Measurements from ENCODE around the gene CBR4. TPM values are rescaled to one million over a fixed set of nuclear protein-coding genes. Genes with fewer than 3 reads are reported as not detected.
"Not testable (repeated sequence)": the region's sequence is repeated elsewhere in the genome, so short reads cannot be mapped to it uniquely, and the experiment has no call there.

CBR4 gene
- polyA plus RNA-seq, 2 donors = 6.1 to 7.7 TPM

DNA sequence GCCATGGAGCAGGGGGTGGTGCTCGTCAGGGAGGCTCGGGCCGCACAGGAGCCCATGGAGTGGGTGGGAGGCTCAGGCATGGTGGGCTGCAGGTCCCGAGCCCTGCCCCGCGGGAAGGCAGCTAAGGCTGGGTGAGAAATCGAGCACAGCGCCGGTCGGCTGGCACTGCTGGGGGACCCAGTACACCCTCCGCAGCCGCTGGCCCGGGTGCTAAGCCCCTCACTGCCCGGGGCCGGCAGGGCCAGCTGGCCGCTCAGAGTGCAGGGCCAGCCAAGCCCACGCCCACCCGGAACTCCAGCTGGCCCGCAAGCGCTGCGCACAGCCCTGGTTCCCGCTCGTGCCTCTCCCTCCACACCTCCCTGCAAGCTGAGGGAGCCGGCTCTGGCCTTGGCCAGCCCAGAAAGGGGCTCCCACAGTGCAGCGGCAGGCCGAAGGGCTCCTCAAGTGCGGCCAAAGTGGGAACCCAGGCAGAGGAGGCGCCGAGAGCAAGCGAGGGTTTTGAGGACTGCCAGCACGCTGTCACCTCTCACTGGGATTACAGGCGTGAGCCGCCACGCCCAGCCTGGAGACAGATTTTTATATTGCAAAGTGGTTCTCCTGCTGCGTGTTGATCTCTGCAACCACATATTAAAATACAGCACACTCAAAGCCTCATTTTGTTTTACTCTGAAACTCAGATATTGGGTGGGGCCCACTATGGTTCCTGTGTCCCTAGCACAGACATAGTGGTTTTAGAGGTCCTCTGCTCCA, 26.0 kb upstream of the CBR4 start:
- 97% methylated on average over 28 to 35 of the region's 35 CpGs for WGBS, 2 donors
- H3K4me1 ChIP-seq (ENCODE audit: control insufficient read depth in 2 of 2, insufficient read depth in 2 of 2, low read length in 1 of 2); H3K9me3 ChIP-seq (ENCODE audit: control insufficient read depth in 2 of 2, insufficient read depth in 1 of 2, low read depth in 1 of 2, low read length in 1 of 2); H3K4me3 ChIP-seq (ENCODE audit: low read depth in 1 of 2, low read length in 2 of 2); H3K36me3 ChIP-seq (ENCODE audit: control insufficient read depth in 2 of 2, insufficient read depth in 2 of 2, low read length in 1 of 2); H3K27me3 ChIP-seq (ENCODE audit: control insufficient read depth in 1 of 2, insufficient read depth in 2 of 2, low read length in 2 of 2); H3K27ac ChIP-seq (ENCODE audit: low read depth in 2 of 2, low read length in 1 of 2): not testable (repeated sequence)

DNA sequence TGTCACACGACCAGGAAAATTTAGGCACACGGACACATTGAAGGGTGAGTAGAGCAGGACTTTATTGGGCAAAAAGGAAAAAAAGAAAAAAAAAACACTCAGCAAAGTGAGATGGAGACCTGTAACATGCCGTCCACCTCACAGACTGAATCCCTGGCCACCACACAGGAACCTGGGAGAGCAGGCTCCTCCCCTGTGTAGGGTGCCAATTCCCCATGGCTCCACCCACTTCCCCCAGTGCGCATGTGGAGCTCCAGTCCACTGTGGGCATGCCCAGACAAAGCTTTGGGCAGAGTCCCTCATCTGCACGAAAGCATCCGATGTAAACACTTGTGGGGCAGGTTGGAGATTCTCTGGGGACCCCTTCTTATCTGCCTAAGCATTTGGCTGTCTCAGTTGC, 23.6 kb upstream of the CBR4 start:
- H3K27me3 ChIP-seq (ENCODE audit: control insufficient read depth in 1 of 2, insufficient read depth in 2 of 2, low read length in 2 of 2) = no peaks in the 10 kb centered on the region
- no peaks in the 10 kb centered on the region for H3K4me1 ChIP-seq (ENCODE audit: control insufficient read depth in 2 of 2, insufficient read depth in 2 of 2, low read length in 1 of 2)

DNA sequence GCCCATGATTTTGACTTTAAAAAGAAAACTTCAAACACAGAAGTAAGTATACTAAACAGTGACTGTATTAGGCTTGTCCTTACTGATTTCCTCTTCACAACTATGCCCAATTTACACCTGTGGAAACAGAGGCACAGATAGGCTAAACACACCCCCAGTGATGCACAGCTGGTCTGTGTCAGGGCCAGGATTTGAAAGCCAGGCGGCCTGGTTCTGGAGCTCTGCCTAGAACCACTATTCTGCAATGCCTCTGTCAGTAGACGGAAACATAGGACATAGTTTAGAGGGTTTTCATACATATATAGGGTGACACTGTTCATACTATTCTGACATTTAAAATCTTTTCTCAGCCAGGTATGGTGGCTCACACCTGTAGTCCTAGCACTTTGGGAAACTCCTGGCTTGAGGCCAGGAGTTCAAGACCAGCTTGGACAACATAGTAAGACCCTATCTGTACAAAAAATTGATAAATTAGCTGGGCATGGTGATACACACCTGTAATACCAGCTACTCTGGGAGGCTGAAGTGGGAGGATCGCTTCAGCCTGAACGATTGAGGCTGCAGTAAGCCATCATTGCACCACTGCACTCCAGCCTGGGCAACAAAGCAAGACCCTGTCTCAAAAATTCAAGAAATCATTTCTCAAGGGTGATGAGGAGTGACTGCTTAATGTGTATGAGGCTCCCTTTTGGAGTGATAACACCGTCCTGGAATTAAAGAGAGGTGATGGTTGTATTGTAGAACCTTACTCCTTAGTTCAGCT, 23.0 kb upstream of the CBR4 start:
- no peaks in the 10 kb centered on the region for H3K36me3 ChIP-seq (ENCODE audit: control insufficient read depth in 2 of 2, insufficient read depth in 2 of 2, low read length in 1 of 2)
- no peak overlapping the region for H3K4me3 ChIP-seq (ENCODE audit: low read depth in 1 of 2, low read length in 2 of 2)
- no peaks in the 10 kb centered on the region for H3K9me3 ChIP-seq (ENCODE audit: control insufficient read depth in 2 of 2, insufficient read depth in 1 of 2, low read depth in 1 of 2, low read length in 1 of 2)
- no peaks in the 10 kb centered on the region for H3K27me3 ChIP-seq (ENCODE audit: control insufficient read depth in 1 of 2, insufficient read depth in 2 of 2, low read length in 2 of 2)
- 91 to 93% methylated on average over 5 of the region's 5 CpGs for WGBS, 2 donors
- H3K27ac ChIP-seq (ENCODE audit: low read depth in 2 of 2, low read length in 1 of 2) = no peak overlapping the region
- no peaks in the 10 kb centered on the region for H3K4me1 ChIP-seq (ENCODE audit: control insufficient read depth in 2 of 2, insufficient read depth in 2 of 2, low read length in 1 of 2)

More for the DNA sequence above, 23.6 kb upstream of the CBR4 start:
- Histone ChIP-seq H3K4me3 (ENCODE audit: low read depth in 1 of 2, low read length in 2 of 2) (no peak overlapping the region), H3K9me3 (ENCODE audit: control insufficient read depth in 2 of 2, insufficient read depth in 1 of 2, low read depth in 1 of 2, low read length in 1 of 2) (no peaks in the 10 kb centered on the region), H3K36me3 (ENCODE audit: control insufficient read depth in 2 of 2, insufficient read depth in 2 of 2, low read length in 1 of 2) (no peaks in the 10 kb centered on the region), H3K27ac (ENCODE audit: low read depth in 2 of 2, low read length in 1 of 2) (no peak overlapping the region)
- 68 to 71% methylated on average over 6 of the region's 6 CpGs for WGBS, 2 donors

DNA sequence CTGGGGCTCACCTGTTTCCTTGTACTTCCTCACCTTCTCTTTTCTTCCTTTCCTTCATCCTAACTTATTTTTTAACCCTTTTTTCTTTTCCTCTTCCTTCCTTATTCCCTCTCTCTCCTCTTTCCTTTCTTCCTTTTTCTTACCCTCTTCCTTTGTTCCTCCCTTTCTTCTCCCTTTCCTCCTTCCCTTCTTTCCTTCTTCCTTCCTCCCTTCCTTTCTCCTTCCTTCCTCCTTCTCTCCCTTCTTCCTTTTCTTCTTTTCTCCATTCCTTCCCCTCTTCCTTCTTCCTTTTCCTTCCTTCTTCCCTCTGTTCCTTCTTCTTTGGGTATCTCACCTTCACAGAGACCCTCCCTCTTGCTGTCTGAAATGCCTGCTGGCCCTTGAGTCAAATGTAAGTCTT, 22.1 kb upstream of the CBR4 start:
- Histone ChIP-seq H3K27ac (ENCODE audit: low read depth in 2 of 2, low read length in 1 of 2) (no peak overlapping the region), H3K27me3 (ENCODE audit: control insufficient read depth in 1 of 2, insufficient read depth in 2 of 2, low read length in 2 of 2) (no peaks in the 10 kb centered on the region), H3K4me3 (ENCODE audit: low read depth in 1 of 2, low read length in 2 of 2) (no peak overlapping the region), H3K9me3 (ENCODE audit: control insufficient read depth in 2 of 2, insufficient read depth in 1 of 2, low read depth in 1 of 2, low read length in 1 of 2) (no peaks in the 10 kb centered on the region), H3K4me1 (ENCODE audit: control insufficient read depth in 2 of 2, insufficient read depth in 2 of 2, low read length in 1 of 2) (no peaks in the 10 kb centered on the region), H3K36me3 (ENCODE audit: control insufficient read depth in 2 of 2, insufficient read depth in 2 of 2, low read length in 1 of 2) (no peaks in the 10 kb centered on the region)

DNA sequence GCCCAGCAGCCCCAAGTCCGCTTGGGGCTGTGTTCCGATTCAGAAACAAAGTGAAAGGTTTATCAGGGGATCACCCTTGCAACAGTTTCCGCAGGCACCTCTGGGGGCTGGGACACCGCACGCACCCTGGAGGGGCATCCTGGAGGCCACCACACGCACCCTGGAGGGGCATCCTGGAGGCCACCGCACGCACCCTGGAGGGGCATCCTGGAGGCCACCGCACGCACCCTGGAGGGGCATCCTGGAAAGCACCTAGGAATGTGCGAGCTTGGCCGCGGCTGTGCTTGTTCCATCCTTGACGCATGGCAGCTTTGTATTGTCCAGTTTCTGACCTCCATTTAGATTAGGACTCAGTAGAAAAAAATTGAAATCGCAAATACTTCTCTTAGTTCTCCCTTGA, 21.3 kb upstream of the CBR4 start:
- Histone ChIP-seq H3K27ac (ENCODE audit: low read depth in 2 of 2, low read length in 1 of 2) (no peak overlapping the region), H3K9me3 (ENCODE audit: control insufficient read depth in 2 of 2, insufficient read depth in 1 of 2, low read depth in 1 of 2, low read length in 1 of 2) (no peaks in the 10 kb centered on the region), H3K36me3 (ENCODE audit: control insufficient read depth in 2 of 2, insufficient read depth in 2 of 2, low read length in 1 of 2) (no peaks in the 10 kb centered on the region), H3K4me3 (ENCODE audit: low read depth in 1 of 2, low read length in 2 of 2) (no peak overlapping the region), H3K4me1 (ENCODE audit: control insufficient read depth in 2 of 2, insufficient read depth in 2 of 2, low read length in 1 of 2) (no peaks in the 10 kb centered on the region), H3K27me3 (ENCODE audit: control insufficient read depth in 1 of 2, insufficient read depth in 2 of 2, low read length in 2 of 2) (no peaks in the 10 kb centered on the region)
- 94 to 96% methylated on average over 15 of the region's 15 CpGs for WGBS, 2 donors

DNA sequence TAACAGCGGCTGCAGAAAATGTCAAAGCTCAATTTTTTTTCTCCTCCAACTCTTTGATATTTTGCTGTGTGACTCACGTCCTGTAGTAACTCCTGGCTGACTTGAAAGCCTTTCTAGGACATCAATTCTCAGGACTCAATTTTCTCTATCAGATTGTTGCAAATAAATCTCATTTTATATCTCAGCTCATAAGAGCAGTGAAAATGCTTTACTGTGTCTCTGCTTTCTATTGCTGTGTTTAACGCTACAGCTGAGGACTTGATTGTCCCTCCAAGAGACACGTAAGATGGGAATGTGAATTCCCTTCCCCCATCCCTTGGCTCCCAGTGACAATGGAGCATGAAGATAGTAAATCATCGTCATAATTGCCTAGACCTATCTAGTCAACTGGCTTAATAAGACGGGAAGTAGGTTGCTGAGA, 20.5 kb upstream of the CBR4 start:
- Histone ChIP-seq H3K4me3 (ENCODE audit: low read depth in 1 of 2, low read length in 2 of 2) (no peak overlapping the region), H3K27me3 (ENCODE audit: control insufficient read depth in 1 of 2, insufficient read depth in 2 of 2, low read length in 2 of 2) (no peaks in the 10 kb centered on the region), H3K9me3 (ENCODE audit: control insufficient read depth in 2 of 2, insufficient read depth in 1 of 2, low read depth in 1 of 2, low read length in 1 of 2) (no peaks in the 10 kb centered on the region), H3K36me3 (ENCODE audit: control insufficient read depth in 2 of 2, insufficient read depth in 2 of 2, low read length in 1 of 2) (no peaks in the 10 kb centered on the region), H3K4me1 (ENCODE audit: control insufficient read depth in 2 of 2, insufficient read depth in 2 of 2, low read length in 1 of 2) (no peaks in the 10 kb centered on the region), H3K27ac (ENCODE audit: low read depth in 2 of 2, low read length in 1 of 2) (no peak overlapping the region)
- WGBS, 2 donors = 68 to 81% methylated on average over 6 of the region's 6 CpGs

DNA sequence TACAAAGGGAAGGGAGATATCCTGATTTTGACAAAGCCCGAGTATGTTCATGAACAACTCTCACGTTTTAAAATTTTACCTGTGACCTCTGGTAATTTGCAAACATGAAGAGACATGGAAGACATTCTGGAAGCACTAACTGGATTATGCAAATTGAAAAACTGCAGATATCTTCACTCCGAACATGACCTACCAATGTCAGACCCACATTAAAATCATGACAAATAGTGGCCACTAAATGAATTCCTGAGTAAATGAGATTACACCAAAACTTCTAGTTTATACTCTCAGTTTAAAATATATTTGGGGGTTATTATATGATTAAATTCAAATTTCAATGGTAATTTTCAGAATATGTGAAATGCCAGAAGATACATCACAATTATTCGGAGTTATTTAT, 19.9 kb upstream of the CBR4 start:
- Histone ChIP-seq H3K27me3 (ENCODE audit: control insufficient read depth in 1 of 2, insufficient read depth in 2 of 2, low read length in 2 of 2) (no peaks in the 10 kb centered on the region), H3K4me3 (ENCODE audit: low read depth in 1 of 2, low read length in 2 of 2) (no peak overlapping the region), H3K36me3 (ENCODE audit: control insufficient read depth in 2 of 2, insufficient read depth in 2 of 2, low read length in 1 of 2) (no peaks in the 10 kb centered on the region), H3K9me3 (ENCODE audit: control insufficient read depth in 2 of 2, insufficient read depth in 1 of 2, low read depth in 1 of 2, low read length in 1 of 2) (no peaks in the 10 kb centered on the region), H3K27ac (ENCODE audit: low read depth in 2 of 2, low read length in 1 of 2) (no peak overlapping the region), H3K4me1 (ENCODE audit: control insufficient read depth in 2 of 2, insufficient read depth in 2 of 2, low read length in 1 of 2) (no peaks in the 10 kb centered on the region)
- 74 to 77% methylated on average over 4 of the region's 4 CpGs for WGBS, 2 donors

DNA sequence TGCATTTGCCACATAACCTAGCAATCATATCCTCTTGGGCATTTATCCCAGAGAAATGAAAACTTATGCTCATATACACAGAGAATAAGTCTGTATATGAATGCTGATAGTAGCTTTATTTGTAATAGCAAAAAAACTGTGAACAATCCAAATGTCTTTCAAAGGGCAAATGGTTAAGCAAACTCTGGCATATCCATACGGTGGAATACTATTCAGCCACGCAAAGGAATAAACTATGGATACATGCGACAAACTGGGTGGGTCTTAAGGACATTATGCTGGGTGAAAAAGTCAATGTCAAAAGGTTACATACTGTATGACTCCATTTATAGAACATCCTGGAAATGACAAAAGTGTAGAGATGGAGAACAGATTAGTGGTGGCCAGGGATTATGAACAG, 17.6 kb upstream of the CBR4 start:
- 97% methylated on average over 3 of the region's 3 CpGs for WGBS, 2 donors
- Histone ChIP-seq H3K27ac (ENCODE audit: low read depth in 2 of 2, low read length in 1 of 2) (no peak overlapping the region), H3K27me3 (ENCODE audit: control insufficient read depth in 1 of 2, insufficient read depth in 2 of 2, low read length in 2 of 2) (no peaks in the 10 kb centered on the region), H3K36me3 (ENCODE audit: control insufficient read depth in 2 of 2, insufficient read depth in 2 of 2, low read length in 1 of 2) (no peaks in the 10 kb centered on the region), H3K4me1 (ENCODE audit: control insufficient read depth in 2 of 2, insufficient read depth in 2 of 2, low read length in 1 of 2) (no peaks in the 10 kb centered on the region), H3K9me3 (ENCODE audit: control insufficient read depth in 2 of 2, insufficient read depth in 1 of 2, low read depth in 1 of 2, low read length in 1 of 2) (no peaks in the 10 kb centered on the region), H3K4me3 (ENCODE audit: low read depth in 1 of 2, low read length in 2 of 2) (no peak overlapping the region)

DNA sequence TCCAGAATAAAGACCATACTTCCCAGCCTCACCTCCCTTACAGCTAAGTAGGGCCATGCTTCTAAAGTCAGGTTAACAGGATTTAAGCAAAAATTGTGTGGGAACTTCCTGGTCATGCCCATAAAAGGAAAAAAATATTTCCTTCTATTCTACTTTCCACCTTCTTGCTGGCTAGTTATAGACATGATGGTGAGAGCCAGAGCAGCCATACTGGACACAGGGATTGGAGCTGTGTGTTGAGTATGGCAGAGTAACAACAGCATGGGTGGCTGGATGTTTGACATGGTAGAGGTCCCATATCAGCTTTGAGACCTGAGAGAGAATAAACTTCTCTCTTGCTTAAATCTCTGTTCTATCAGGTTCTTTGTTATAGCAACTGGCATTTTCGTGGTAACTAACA, 15.1 kb upstream of the CBR4 start:
- H3K36me3 ChIP-seq (ENCODE audit: control insufficient read depth in 2 of 2, insufficient read depth in 2 of 2, low read length in 1 of 2) = no peaks in the 10 kb centered on the region
- H3K27me3 ChIP-seq (ENCODE audit: control insufficient read depth in 1 of 2, insufficient read depth in 2 of 2, low read length in 2 of 2) = no peaks in the 10 kb centered on the region
- no peak overlapping the region for H3K4me3 ChIP-seq (ENCODE audit: low read depth in 1 of 2, low read length in 2 of 2)
- H3K27ac ChIP-seq (ENCODE audit: low read depth in 2 of 2, low read length in 1 of 2) = no peak overlapping the region
- no peaks in the 10 kb centered on the region for H3K9me3 ChIP-seq (ENCODE audit: control insufficient read depth in 2 of 2, insufficient read depth in 1 of 2, low read depth in 1 of 2, low read length in 1 of 2)
- 79 to 88% methylated on average over 1 of the region's 1 CpG for WGBS, 2 donors
- H3K4me1 ChIP-seq (ENCODE audit: control insufficient read depth in 2 of 2, insufficient read depth in 2 of 2, low read length in 1 of 2) = no peaks in the 10 kb centered on the region

DNA sequence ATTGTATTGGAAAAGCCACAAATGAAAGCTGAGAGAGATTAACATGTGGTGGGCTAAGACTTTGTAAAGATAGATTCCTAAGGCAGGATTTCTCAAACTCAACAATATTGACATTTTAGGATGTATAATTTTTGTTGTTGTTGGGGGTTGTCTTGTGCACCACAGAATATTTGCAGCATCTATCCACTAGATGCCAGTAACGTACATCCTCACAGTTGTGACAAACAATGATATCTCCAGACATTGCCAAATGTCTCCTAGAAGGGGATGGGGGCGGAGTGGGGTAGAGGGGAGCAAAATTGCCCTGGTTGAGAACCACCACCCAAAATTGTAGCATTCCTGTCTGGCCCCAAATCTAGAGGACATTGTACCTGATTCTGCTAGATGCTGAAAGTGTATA, 14.7 kb upstream of the CBR4 start:
- no peaks in the 10 kb centered on the region for H3K27me3 ChIP-seq (ENCODE audit: control insufficient read depth in 1 of 2, insufficient read depth in 2 of 2, low read length in 2 of 2)
- no peaks in the 10 kb centered on the region for H3K4me1 ChIP-seq (ENCODE audit: control insufficient read depth in 2 of 2, insufficient read depth in 2 of 2, low read length in 1 of 2)
- no peaks in the 10 kb centered on the region for H3K36me3 ChIP-seq (ENCODE audit: control insufficient read depth in 2 of 2, insufficient read depth in 2 of 2, low read length in 1 of 2)
- WGBS, 2 donors = 15 to 26% methylated on average over 2 of the region's 2 CpGs
- H3K27ac ChIP-seq (ENCODE audit: low read depth in 2 of 2, low read length in 1 of 2) = no peak overlapping the region
- no peak overlapping the region for H3K4me3 ChIP-seq (ENCODE audit: low read depth in 1 of 2, low read length in 2 of 2)
- no peaks in the 10 kb centered on the region for H3K9me3 ChIP-seq (ENCODE audit: control insufficient read depth in 2 of 2, insufficient read depth in 1 of 2, low read depth in 1 of 2, low read length in 1 of 2)

All from esophagus (tissue), 2 donors.